Left forelimb (tissue), 1 donor: ENCODE data around the gene DUSP8.

ENCODE experiments used
- DNase-seq: peaks from one replicate; pipeline ENCODE4 v3.0.0-alpha.2; 2018; ENCODE audit warnings: low spot score

The DUSP8 gene

DNA sequence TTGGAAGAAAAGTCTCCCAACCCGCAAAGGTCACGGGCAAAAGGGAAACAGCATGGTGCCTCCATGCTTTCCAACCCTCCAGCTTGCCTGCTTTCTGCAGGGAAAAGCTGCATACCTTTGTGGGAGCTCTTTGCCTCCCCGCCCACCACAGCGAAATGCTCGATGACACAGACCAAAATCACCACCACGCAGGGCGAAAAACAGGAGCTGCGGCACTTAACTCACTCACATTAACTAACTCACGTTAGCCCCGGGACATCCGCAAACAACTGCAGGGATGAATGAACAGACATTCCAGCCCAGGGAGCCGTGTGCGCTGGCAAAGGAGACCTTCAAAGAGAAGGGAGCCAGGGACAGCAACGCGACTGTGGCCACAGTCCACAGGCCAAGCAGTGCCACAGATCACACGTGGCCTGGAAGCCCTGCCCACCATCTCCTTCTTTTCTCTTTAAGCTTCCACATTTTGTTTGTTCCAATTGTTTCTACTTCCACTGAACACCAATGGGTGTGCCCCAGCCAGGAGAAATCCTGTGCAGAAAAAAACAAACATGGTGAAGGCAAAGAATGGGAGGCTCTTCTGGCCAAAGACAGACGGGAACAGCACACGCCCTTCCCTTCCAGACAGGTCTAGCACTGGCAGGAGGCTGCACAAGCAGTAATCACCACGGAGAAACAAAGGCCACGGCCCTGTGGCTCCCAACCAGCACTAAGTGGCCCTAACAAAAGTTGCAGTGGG, 39.3 kb downstream of the DUSP8 start:
- no peak for DNase-seq

- no peak for DNase-seq
Measured at GRCh38 chr11:1532014-1532586, 40.0 kb downstream of the DUSP8 start.

DNA sequence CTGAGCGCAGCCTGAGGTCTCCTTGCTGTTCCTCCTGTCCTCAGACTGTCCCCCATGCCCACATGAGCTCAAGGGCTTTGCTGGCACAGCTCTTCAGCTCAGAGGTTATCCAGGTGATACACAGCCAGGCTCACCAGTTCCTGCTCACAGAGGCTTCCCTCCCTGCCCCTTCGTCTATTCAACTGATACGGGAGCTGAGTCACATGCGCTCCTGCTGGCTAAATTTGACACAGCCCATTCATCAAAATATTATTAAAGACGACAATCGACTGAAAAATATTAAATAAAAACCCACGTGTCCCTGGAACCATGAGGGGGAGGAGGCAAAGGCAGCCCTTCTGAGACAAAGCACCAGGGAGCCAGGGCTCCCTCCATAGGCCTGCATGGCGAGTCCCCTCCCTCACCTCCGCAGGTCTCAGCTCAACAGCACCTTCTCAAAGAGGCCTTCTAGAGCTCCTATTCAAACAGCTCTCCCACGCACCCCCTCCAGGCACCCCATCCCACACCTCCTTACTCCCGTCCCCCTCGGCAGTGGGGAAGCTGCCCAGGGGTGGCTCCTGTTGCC, 40.5 kb downstream of the DUSP8 start:
- DNase-seq, result no peak

- DNase-seq, result no peak
Measured at GRCh38 chr11:1530686-1531448, 41.2 kb downstream of the DUSP8 start.

DNA sequence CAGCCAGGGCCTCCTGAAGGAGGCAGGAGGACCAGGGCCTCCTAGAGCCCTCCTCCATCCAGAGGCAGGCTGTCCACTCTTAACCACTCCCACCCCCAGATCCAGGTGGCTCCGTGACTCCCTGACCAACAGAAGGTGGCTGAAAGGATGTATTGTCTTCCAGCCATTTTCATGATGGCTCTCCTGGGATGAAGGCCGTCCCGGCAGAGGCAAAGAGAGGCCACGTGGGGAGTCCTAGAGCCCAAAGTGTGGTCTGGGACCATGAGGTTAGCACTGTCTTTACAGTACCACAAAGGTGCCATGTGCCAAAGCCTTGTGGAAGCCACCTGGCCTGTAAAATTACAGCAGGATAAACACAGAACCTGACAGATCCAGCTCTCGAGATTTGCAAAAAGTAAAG, 42.3 kb downstream of the DUSP8 start:
- no peak for DNase-seq

DNA sequence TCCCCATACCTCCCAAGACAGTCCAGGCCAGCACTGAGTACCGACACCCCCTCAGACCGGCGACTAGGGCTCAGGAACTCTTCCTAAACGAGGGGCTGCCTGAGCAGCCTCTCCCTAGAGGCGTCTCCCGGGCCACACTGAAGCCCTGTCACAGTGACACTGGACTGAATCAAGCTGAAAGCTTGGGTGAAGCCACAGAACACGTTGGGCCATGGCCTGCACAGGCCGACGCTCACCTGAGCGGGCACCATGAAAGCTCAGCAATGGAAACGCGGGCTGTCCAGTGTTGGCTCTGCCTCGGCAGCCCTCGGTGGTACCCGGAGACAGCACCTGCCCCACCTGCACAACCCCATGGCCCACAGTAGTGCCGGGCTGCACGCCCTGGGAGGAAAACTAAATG, 42.8 kb downstream of the DUSP8 start:
- no peak for DNase-seq

GRCh38 chr11:1528710-1529109, 43.4 kb downstream of the DUSP8 start:
- no peak for DNase-seq

DNA sequence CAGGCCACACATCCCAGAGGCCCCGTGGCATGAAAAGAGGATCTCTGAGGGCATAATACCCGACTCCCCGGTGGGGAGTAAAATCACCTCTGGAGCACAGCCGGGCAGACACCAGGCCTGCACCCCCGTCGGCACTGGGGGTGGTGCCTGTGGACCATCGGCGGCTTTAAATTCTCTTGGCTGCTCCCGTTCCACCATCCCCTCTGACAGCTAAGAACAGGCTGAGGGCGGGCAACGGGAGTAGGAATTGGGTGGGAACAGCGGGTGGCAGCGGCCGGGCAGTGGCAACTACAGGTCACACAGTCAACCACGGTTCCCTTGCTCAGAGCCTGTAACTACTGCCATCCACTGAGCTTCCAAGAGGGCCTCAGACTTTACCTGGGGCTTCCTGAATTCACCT, 45.3 kb downstream of the DUSP8 start:
- no peak for DNase-seq

GRCh38 chr11:1523779-1524178, 48.3 kb downstream of the DUSP8 start:
- no peak for DNase-seq

DNA sequence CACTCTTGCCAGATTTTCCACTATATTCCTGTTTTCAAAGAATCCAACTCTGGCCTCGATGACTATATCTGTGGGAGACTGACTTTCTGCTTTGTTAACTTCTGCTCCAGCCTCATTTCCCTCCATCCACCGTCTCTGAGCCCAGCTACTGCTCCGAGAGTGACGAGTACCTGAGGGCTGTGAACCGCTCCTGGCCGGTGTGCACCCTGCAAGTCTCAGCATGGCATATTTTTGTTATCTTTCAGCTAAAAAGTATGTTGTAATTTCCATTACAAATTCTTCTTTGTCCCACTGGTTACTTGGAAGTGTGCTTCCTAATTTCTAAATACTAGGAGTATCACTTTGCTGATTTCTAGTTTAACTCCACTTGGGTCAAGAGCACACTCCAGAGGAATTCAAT, 49.0 kb downstream of the DUSP8 start:
- DNase-seq, result no peak

DNA sequence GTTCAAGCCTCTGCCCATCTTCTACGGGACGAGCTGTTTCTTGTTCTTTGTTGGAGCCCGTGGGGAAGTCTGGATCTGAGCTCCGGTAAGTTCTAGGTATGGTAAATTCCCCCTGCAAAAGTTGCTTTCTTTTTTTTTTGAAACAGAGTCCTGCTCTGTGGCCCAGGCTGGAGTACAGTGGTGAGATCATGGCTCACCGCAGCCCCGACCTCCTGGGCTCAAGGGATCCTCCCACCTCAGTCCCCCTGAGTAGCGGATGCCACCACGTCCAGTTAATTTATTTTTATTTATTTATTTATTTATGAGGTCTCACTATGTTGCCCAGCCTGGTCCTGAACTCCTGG, 50.0 kb downstream of the DUSP8 start:
- DNase-seq, result no peak

- DNase-seq, result no peak
Measured at GRCh38 chr11:1521382-1522080, 50.5 kb downstream of the DUSP8 start.

DNA sequence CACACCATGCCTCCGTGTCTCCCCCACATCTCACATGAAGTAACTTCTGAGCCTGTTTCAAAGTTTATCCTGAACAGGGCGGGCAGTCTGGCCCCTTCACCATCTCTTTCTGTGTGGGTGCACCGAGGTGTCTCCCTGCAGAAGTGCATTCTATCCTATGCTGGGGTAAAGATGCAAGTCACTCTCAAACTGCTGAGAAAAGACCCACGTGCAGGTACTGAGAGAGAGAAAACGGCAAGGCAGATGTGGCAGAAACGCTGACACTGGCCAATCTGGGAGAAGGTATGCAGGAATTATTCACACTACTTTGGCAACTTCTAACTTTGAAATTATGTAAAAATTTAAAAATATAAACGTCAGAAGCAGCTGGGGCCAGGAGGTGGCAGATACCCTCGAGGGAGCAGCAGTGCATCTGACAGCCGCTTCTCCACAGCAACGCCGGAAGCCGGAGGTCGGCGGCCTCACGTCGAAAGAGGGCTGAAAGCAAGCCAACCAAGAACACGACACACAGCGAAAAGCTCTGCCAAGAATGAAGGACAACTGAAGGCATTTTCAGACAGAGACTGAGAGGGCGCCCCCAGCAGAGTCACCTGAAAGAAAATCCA, 51.3 kb downstream of the DUSP8 start:
- no peak for DNase-seq

DNA sequence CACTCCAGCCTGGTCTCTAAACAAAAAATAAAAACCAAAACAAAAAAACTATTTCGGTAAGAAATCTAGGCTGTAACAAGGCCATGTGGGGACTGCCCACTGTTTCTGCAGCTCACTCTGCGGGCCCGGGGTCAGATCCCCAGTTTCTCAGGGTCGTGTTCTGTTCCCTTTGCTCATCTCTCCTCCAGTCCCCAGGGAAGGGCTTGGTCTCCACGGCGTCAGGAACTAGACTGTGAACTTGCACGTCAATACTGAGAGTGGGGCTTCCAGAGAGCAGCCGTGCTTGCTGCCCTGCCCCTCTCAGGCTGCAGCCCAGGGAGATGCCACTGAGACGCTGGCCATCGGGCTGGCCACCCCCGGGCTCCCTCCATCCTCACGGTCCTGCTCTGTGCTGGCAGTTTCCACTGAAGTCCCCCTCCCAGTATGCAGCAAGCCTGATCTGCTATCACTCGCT, 51.8 kb downstream of the DUSP8 start:
- DNase-seq, result no peak

- no peak for DNase-seq
Measured at GRCh38 chr11:1519028-1520010, 52.8 kb downstream of the DUSP8 start.

- no peak for DNase-seq
Measured at GRCh38 chr11:1518301-1518700, 53.8 kb downstream of the DUSP8 start.

- DNase-seq, result no peak
Measured at GRCh38 chr11:1517117-1518005, 54.7 kb downstream of the DUSP8 start.

- DNase-seq, result no peak
Measured at GRCh38 chr11:1516273-1517067, 55.6 kb downstream of the DUSP8 start.
